Measurements from ENCODE around the gene SMYD3.
"Not testable (repeated sequence)": the region's sequence is repeated elsewhere in the genome, so short reads cannot be mapped to it uniquely, and the experiment has no call there.

SMYD3 gene

GRCh38 chr1:246108278-246108925 lies 398.7 kb downstream of the SMYD3 start:
- no peak for DNase-seq (ENCODE audit: low read depth in 2 of 2)

GRCh38 chr1:246107516-246108277 lies 399.4 kb downstream of the SMYD3 start:
- DNase-seq (ENCODE audit: low read depth in 2 of 2) = no peak

GRCh38 chr1:246106342-246106763 lies 400.7 kb downstream of the SMYD3 start:
- DNase-seq (ENCODE audit: low read depth in 2 of 2) = no peak

GRCh38 chr1:246104927-246105326 lies 402.2 kb downstream of the SMYD3 start:
- no peak for DNase-seq (ENCODE audit: low read depth in 2 of 2)

- no peak for DNase-seq (ENCODE audit: low read depth in 2 of 2)
These were observed 407.5 kb downstream of the SMYD3 start for GRCh38 chr1:246099570-246099969.

- DNase-seq (ENCODE audit: low read depth in 2 of 2) = no peak
These were observed 410.7 kb downstream of the SMYD3 start for GRCh38 chr1:246096356-246096755.

- no peak for DNase-seq (ENCODE audit: low read depth in 2 of 2)
These were observed 411.6 kb downstream of the SMYD3 start for GRCh38 chr1:246095443-246095842.

- DNase-seq (ENCODE audit: low read depth in 2 of 2) = no peak
These were observed 413.8 kb downstream of the SMYD3 start for GRCh38 chr1:246093230-246093629.

- DNase-seq (ENCODE audit: low read depth in 2 of 2) = no peak
These were observed 414.9 kb downstream of the SMYD3 start for GRCh38 chr1:246092136-246092535.

- no peak for DNase-seq (ENCODE audit: low read depth in 2 of 2)
These were observed 415.6 kb downstream of the SMYD3 start for GRCh38 chr1:246091477-246091876.

GRCh38 chr1:246086191-246086590 lies 420.9 kb downstream of the SMYD3 start:
- no peak for DNase-seq (ENCODE audit: low read depth in 2 of 2)

GRCh38 chr1:246083416-246083815 lies 423.7 kb downstream of the SMYD3 start:
- DNase-seq (ENCODE audit: low read depth in 2 of 2) = no peak

GRCh38 chr1:246081856-246082668 lies 425.0 kb downstream of the SMYD3 start:
- no peak for DNase-seq (ENCODE audit: low read depth in 2 of 2)

- no peak for DNase-seq (ENCODE audit: low read depth in 2 of 2)
These were observed 425.9 kb downstream of the SMYD3 start for GRCh38 chr1:246081138-246081702.

- DNase-seq (ENCODE audit: low read depth in 2 of 2) = no peak
These were observed 427.0 kb downstream of the SMYD3 start for GRCh38 chr1:246080031-246080430.

GRCh38 chr1:246078888-246079252 lies 428.2 kb downstream of the SMYD3 start:
- DNase-seq (ENCODE audit: low read depth in 2 of 2) = no peak

GRCh38 chr1:246078126-246078887 lies 428.8 kb downstream of the SMYD3 start:
- DNase-seq (ENCODE audit: low read depth in 2 of 2) = no peak

- DNase-seq (ENCODE audit: low read depth in 2 of 2) = no peak
These were observed 429.6 kb downstream of the SMYD3 start for GRCh38 chr1:246077476-246077875.

- DNase-seq (ENCODE audit: low read depth in 2 of 2) = no peak
These were observed 432.7 kb downstream of the SMYD3 start for GRCh38 chr1:246074421-246074820.

GRCh38 chr1:246072456-246072955 lies 434.6 kb downstream of the SMYD3 start:
- no peak for DNase-seq (ENCODE audit: low read depth in 2 of 2)

GRCh38 chr1:246071981-246072380 lies 435.1 kb downstream of the SMYD3 start:
- DNase-seq (ENCODE audit: low read depth in 2 of 2) = not testable (repeated sequence)

All from stimulated activated CD4-positive, alpha-beta T cell treated with anti-CD3 and anti-CD28 coated beads, Interleukin-4, amount 100 ng/mL, for 48 hours (primary cell).